GM12892 (cell line): ENCODE data around the gene KDM1A.
"Not testable (repeated sequence)": the region's sequence is repeated elsewhere in the genome, so short reads cannot be mapped to it uniquely, and the experiment has no call there.

Source experiments
- POLR2AphosphoS5 ChIP-seq: IDR thresholded peaks from 2 replicates; pipeline ENCODE4 v1.6.1; 2011; ENCODE audit warnings: low read depth, low read length, control low read depth
- TAF1 ChIP-seq: IDR thresholded peaks from 2 replicates; pipeline ENCODE4 v1.6.1; 2011; ENCODE audit warnings: low read depth, mild to moderate bottlenecking, control low read depth, low read length, borderline replicate concordance

DNA sequence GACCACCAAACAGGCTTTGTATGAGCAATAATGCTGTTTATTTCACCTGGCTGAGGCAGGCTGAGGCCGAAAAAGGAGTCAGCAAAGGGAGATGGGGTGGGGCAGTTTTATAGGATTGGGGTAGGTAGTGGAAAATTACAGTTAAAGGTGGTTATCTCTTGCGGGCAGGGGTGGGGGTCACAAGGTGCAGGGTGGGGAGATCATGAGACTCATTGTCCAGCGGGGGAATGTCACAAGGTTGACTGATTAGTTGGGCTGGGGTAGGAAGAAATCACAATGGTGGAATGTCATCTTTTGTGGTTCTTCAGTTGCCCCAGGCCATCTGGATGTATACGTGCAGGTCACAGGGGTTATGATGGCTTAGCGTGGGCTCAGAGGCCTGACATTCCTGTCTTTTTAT is 21.7 kb upstream of the KDM1A start:
- not testable (repeated sequence) for TF ChIP-seq POLR2AphosphoS5, TAF1
